Stimulated activated CD8-positive, alpha-beta memory T cell treated with anti-CD3 and anti-CD28 coated beads, Interleukin-12 subunit alpha, Interleukin-12 subunit beta, amount 100 ng/mL, for 1 hour (primary cell): ENCODE results near the gene EEIG1.

Experiments
- DNase-seq: peaks from one replicate; pipeline ENCODE4 v3.0.0-alpha.2; 2020; ENCODE audit warnings: low read depth

Gene EEIG1

DNA sequence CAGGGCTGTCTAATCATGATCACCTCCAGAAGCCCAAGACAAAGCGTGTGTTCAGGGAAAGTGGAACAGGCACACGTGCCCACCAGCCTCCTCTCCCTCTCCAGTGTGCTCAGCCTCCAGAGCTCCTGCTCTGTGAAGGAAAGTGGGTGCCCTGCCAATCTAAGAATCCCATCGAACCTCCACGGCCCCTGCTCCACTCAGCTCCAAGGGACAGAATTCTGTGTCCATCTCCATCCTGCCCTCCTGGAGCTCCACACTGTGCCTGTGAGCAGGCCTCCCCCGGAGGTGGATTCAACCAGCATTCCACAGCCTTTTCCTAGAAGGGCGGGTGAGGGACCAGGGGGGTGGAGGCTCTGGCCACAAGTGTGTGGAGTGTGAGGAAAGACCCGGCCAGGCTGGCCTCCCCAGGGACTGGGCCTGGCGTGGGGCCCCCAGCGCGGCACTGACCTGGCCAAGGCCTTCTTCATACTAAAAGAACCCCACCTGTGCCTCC, 6.0 kb downstream of the EEIG1 start:
- no peak for DNase-seq

GRCh38 chr9:127974001-127974768, 6.6 kb downstream of the EEIG1 start:
- DNase-seq: no peak

DNA sequence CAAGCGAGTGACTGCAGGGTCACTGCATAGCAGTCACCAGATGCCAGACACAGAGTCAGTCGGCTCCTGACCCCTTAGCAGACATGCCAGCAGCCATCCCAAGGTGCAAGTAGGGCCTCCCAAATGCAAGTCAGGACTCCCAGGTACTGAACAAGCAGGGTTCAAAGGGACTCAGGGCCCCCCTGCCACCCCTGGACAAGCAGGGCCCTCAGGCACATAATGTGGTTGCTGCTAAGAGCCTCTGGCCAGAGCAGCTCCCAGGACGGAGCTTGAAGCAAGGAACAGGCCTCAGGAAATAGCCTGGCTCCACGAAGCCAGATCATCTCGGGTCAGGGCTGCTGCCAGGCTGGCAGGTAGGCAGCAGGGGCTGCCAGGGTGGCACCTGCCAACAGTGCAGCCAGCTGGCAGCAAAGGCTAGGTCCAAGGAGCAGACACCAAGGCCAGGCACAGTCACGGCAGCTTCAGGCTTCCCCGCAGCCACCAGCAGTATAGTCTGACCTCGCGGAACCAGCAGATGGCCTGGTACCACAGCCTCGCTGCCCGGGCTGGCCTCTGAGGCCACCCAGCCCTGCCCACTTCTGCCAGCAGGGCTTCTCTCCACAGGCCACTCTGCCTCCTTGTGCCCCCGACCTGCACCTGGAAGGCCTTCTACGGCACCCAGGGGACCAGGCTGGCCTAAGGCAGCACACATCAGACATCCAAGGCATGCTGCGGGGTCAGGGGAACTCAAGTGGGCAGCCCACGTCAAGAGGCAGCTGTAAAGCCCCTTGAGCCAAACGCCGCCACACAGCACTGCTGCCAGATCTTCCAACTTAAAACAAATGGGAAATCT, 7.4 kb downstream of the EEIG1 start:
- DNase-seq: no peak

GRCh38 chr9:127972236-127972871, 8.4 kb downstream of the EEIG1 start:
- DNase-seq: no peak

DNA sequence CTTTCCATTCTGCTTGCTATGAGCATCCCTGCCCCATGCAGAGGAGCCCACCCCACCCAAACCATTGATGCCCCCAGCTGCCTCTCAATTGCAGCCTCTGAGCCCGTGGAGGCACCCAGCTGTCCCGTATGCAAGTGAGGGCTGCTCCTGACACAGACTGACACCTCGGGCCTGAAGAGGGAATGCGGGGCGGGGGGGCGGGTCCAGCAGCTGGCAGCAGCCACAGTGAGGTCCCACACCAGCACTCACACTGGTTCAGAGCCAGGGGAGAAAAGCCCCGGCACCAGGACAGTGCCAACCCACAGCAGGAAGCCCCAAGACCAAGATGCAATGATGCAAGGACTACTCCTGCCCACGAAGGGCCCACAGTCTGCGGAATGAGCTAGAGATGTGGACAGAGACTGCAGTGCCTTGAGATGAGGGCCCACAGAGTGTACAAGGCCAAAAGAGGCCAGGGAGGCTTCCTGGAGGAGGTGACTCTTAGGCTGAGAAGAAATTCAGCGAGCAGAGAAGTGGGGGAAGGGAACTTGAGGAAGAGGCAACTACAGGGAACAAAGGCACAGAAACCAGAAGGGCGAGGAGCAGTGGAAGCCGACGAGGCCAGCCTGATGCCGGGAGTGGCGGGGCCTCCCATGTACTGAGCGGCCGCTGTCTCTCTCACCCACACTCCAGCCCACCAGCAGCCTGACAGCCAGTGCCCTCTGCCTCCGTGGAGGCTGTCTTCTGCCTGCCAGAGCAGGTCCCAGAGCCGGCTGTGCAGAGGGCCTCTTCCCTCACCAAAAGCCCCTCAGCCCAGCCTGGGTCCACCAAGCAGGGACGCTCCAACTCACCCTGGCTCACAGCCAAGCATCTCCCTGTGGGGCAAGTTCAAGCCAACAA, 9.2 kb downstream of the EEIG1 start:
- DNase-seq: no peak

GRCh38 chr9:127970401-127971313, 10.1 kb downstream of the EEIG1 start:
- DNase-seq: no peak

- no peak for DNase-seq
Measured at GRCh38 chr9:127968700-127969383, 11.9 kb downstream of the EEIG1 start.

DNA sequence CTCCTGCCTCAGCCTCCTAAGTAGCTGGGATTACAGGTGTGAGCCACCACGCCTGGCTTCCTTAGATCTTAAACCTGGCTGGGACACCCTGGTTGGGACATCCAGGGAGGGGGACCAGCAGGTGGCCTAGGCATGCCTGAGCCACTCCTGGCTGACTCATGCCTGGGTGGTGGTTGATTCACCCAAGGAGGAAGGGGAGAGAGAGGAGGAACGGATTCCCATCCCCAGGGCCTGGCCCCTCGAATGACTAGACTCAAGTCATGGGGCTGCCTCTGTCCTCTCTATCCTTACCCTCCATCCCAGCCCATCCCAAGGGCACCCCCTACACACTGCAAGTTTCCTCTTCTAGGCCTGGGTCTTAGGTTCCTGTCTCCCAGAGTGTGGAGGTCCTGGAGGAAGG, 12.7 kb downstream of the EEIG1 start:
- DNase-seq: no peak

DNA sequence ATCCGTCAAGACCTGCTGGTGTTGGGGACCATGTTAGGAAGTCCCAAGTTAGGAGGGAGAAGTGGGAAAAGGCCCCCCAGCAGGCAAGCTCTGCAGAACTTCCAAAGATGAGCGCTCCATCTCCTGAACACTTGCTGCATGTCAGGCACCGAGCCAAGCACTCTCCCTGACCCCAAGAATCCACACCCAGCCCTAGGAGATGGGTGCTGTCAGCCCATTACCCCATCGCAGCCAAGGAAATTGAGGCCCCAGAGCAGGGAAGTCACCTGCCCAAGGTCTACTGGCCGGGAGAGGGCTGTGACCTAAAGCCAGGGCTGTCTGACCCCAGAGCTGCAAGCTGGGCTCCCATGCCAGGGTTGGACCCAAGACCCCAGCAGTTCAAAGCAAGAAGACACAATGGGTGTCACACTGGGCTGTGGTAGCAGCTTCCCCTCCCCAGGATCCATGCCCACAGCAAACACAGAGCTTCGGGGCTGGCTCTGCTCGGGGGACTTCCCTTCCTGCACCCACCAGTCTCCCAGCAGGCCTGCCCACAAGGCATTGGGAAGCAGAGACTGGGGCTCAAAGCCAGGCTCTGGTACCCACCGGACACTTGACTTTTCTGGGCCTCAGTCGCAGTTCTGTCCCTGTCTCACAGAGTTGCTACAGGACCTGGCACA, 13.5 kb downstream of the EEIG1 start:
- no peak for DNase-seq

DNA sequence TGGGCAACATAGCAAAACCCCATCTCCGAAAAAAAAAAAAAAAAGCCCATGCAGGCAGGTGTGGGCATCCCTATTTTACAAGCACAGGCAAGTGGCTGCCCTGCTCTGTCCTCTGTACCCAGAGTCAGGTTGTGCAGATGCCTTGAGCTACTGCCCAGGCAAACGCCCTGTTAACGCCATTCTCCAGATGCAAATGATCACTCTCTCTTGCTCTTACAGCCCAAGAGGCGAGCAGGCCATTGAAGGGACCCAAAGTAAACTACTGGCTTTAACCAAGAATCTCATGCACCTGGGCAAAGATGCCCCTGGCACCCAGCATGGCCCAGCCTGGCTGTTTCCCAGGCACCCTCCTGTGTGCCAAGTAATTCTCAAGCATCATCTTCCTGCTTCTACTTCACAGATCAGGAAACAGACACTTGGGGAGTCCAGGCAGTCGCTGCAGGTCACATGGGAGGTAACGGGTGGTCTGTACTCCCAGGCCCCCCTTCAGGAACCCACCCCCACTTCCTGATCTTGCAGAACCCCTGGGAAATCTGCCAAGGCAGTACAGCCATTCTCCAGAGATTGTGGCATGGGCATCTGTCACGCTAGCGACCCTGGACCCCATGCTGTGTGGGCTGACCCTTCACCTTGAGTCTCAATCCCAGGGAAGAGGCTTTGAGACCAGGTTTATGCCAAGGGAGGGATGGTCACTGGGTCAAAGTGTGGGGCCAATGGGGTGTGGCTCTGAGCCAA, 14.2 kb downstream of the EEIG1 start:
- no peak for DNase-seq

DNA sequence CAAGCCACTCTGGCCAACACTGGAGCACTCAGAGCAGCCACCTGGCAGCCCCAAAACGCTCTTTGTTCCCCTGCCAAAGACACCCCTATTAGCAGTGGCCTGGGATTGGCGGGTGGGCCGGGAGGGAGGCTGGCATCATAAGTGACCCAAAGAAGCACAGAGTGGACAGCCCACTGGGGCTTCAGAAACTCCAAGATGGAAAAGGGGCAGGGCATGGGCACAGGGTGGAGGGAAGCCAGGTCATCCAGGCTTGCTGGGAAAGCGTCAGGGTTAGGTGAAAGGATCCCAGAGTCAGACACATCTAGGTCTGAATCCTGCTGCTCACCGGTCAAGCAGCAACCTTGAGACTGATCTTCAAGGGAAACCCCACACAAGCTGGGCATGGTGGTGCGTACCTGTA, 14.8 kb downstream of the EEIG1 start:
- DNase-seq: no peak

DNA sequence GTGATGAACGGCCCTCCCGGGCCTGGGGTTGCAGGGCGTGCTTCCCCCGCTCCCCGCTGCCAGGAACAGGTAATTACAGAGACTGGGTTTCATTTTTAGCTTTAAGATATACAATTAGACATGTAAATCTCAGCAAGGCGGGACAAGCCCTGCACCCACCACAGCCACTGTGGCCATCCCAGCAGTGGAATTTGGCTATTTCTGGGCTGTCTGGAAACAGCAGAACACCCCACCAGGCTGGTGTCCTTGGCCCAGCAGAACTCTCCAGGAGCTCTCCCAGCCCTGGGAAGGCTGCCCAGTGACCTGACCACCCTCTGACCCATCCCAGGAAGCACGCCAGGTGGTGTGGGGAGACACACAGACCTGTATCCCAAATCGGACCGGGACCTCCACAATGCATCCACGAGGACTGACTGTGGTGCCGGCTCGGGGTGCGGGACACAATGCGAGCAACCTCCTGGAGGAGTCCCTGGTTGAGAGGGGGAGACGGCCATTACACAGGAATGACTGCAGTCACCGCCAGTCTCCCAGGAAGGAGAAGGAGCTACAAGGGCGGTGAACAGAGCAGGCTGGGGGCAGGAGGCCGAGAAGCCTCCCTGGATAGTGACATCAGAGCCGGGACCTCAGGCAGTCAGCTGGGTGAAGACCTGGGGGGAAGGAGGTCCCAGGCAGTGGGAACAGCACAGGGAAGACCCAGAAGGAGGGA, 17.3 kb downstream of the EEIG1 start:
- DNase-seq: no peak

- DNase-seq: no peak
Measured at GRCh38 chr9:127963041-127963358, 17.8 kb downstream of the EEIG1 start.

GRCh38 chr9:127962278-127962677, 18.5 kb downstream of the EEIG1 start:
- DNase-seq: no peak

GRCh38 chr9:127961613-127962155, 19.1 kb downstream of the EEIG1 start:
- DNase-seq: no peak

- no peak for DNase-seq
Measured at GRCh38 chr9:127961155-127961490, 19.7 kb downstream of the EEIG1 start.

- DNase-seq: no peak
Measured at GRCh38 chr9:127960410-127961154, 20.2 kb downstream of the EEIG1 start.
